Activated CD4-positive, alpha-beta T cell treated with anti-CD3 and anti-CD28 coated beads, Interleukin-2, amount 10 ng/mL, durations not matched to agents 7 days and 5 days (primary cell): ENCODE data around the gene INHBB. TPM values are rescaled to one million over a fixed set of nuclear protein-coding genes. Genes with fewer than 3 reads are reported as not detected.

Source experiments
- CTCF ChIA-PET: fragments of 350-600 bp; sonication (Branson Sonifier 250); formaldehyde crosslinking; loops from one replicate; lab custom pipeline; 2021; ENCODE audit warnings: antibody characterized with exemption; lab: Charles Lee
- POLR2A ChIA-PET: fragments of 350-600 bp; sonication (Branson Sonifier 250); formaldehyde crosslinking; loops from one replicate; lab custom pipeline; 2021; ENCODE audit warnings: antibody characterized with exemption; lab: Charles Lee
- DNase-seq: peaks from one replicate; pipeline ENCODE4 v3.0.0-alpha.2; 2020
- H3K27ac Mint-ChIP-seq: one replicate; pipeline ENCODE4 v1.8.0; 2021; ENCODE audit warnings: mild to moderate bottlenecking, moderate library complexity, mixed read lengths
- H3K27me3 Mint-ChIP-seq: one replicate; pipeline ENCODE4 v1.8.0; 2021; ENCODE audit warnings: mixed read lengths
- H3K36me3 Mint-ChIP-seq: one replicate; pipeline ENCODE4 v1.8.0; 2021; ENCODE audit warnings: low read depth, mixed read lengths
- H3K4me1 Mint-ChIP-seq: one replicate; pipeline ENCODE4 v1.8.0; 2021; ENCODE audit warnings: mixed read lengths
- H3K4me3 Mint-ChIP-seq: one replicate; pipeline ENCODE4 v1.8.0; 2021; ENCODE audit warnings: mild to moderate bottlenecking, moderate library complexity, mixed read lengths
- H3K9me3 Mint-ChIP-seq: one replicate; pipeline ENCODE4 v1.8.0; 2021; ENCODE audit warnings: mixed read lengths
- total RNA-seq, 2 experiments: library from RNA; stranded (reverse); gene quantifications; one replicate each; pipeline ENCODE4 v1.2.3, GENCODE V29; 2021

Gene INHBB
- total RNA-seq, 2 experiments from 2014 or later, result not detected

- H3K4me1 Mint-ChIP-seq, result no peaks in the 10 kb centered on the region
- H3K36me3 Mint-ChIP-seq, result no peaks in the 10 kb centered on the region
- H3K9me3 Mint-ChIP-seq, result no peaks in the 10 kb centered on the region
- DNase-seq, result no peak
- peaks cover 7% of the 10 kb centered on the region for H3K27me3 Mint-ChIP-seq
- POLR2A ChIA-PET, result no interaction called here
- CTCF ChIA-PET, result no interaction called here
- H3K4me3 Mint-ChIP-seq, result no peak overlapping the region
- no peak overlapping the region for H3K27ac Mint-ChIP-seq
Observed at GRCh38 chr2:120371969-120372625, 26.2 kb downstream of the INHBB start.

GRCh38 chr2:120372816-120373215, 26.9 kb downstream of the INHBB start:
- ChIA-PET POLR2A (no interaction called here), CTCF (no interaction called here)
- peaks cover 7% of the 10 kb centered on the region for H3K27me3 Mint-ChIP-seq
- H3K36me3 Mint-ChIP-seq, result no peaks in the 10 kb centered on the region
- H3K4me3 Mint-ChIP-seq, result no peak overlapping the region
- DNase-seq, result no peak
- no peaks in the 10 kb centered on the region for H3K4me1 Mint-ChIP-seq
- H3K9me3 Mint-ChIP-seq, result no peaks in the 10 kb centered on the region
- H3K27ac Mint-ChIP-seq, result no peak overlapping the region

- Mint-ChIP-seq H3K9me3 (no peaks in the 10 kb centered on the region), H3K4me3 (no peak overlapping the region), H3K36me3 (no peaks in the 10 kb centered on the region), H3K4me1 (no peaks in the 10 kb centered on the region), H3K27ac (no peak overlapping the region), H3K27me3 (peaks cover 7% of the 10 kb centered on the region)
- CTCF ChIA-PET, result no interaction called here
- DNase-seq, result no peak
- POLR2A ChIA-PET, result no interaction called here
Observed at GRCh38 chr2:120373424-120373823, 27.5 kb downstream of the INHBB start.

DNA sequence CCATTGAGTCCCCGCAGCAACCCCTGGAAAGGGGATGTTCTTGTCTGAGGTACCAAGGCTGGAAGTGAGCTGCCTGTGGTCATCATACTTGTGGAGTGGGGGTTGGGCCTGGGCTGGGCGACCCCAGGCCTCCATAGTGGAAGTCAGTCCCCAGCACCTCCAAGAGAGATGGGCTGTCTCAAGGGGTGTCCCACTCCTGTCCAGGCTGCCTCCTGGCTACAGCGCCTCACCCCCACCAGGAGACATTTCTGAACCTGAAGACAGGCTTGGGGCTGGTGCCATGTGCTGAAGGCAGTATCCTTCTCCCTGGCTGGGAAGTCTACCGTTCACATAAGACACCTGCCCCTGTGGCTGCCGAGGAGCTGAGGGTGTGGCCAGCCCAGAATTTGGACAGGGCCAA, 28.9 kb downstream of the INHBB start:
- no peak for DNase-seq
- no peaks in the 10 kb centered on the region for H3K9me3 Mint-ChIP-seq
- H3K27me3 Mint-ChIP-seq, result peaks cover 4% of the 10 kb centered on the region
- ChIA-PET POLR2A (no interaction called here), CTCF (no interaction called here)
- no peak overlapping the region for H3K4me3 Mint-ChIP-seq
- H3K36me3 Mint-ChIP-seq, result no peaks in the 10 kb centered on the region
- no peaks in the 10 kb centered on the region for H3K4me1 Mint-ChIP-seq
- no peak overlapping the region for H3K27ac Mint-ChIP-seq

DNA sequence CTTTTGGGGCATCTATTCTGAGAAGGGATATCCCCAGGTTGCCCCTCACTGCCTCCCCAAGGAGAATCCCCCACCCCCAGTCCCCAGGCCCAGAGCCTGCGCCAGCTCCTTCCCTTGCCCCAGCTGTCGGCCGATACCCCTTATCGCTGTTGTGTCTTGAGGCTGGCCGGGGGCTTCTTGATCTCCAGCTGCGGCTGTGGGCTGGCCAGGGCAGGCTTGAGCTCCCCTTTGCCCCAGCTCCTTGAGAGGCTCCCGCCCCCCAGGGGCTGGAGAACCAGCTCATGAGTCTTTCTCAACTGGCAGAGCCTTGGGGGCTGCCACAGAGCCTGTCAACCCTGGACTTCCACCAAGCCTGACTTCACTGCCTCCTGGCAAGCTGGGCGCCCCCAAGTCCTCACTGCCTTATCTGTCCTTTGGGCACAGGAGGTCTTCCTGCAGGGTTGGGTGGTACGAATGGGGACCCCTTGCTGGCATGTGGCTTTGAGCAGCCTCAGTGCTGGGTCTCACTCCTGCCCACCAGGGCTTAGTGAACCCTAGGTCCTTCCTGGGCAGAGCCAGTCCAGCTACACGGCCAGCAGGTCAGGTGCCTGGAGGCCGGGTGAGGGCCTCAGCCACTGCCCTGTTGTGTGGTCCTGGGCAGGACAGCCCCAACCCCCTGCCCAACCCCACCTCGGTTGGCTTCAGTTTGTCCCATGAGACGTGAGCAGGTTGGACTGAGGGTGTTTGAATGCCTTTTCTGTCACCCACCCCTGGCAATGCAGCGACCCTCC, 29.5 kb downstream of the INHBB start:
- Mint-ChIP-seq H3K4me1 (no peaks in the 10 kb centered on the region), H3K27me3 (peaks cover 4% of the 10 kb centered on the region), H3K9me3 (no peaks in the 10 kb centered on the region), H3K36me3 (no peaks in the 10 kb centered on the region), H3K27ac (no peak overlapping the region), H3K4me3 (no peak overlapping the region)
- no peak for DNase-seq
- POLR2A ChIA-PET, result no interaction called here
- CTCF ChIA-PET, result no interaction called here

DNA sequence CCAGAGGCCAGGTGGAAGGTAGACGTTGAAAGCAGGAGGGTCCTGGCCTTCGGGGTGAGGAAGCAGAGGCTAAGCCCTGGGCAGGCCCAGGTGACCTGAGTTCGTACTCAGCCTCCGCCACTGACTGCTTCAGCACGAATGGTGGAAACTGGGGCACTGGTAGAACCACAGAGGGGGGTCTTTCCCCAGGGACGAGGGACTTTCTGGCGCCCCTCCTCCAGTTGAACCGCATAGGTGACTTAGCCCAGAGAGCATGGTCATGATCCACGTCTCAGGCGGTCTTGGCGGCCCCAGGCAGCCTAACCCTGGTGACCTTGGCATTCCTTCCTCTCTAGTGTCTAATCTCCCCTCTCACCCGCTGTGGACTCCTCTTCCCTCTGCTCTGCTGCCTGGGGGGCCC, 30.2 kb downstream of the INHBB start:
- no peaks in the 10 kb centered on the region for H3K9me3 Mint-ChIP-seq
- no peak for DNase-seq
- peaks cover 2% of the 10 kb centered on the region for H3K27me3 Mint-ChIP-seq
- ChIA-PET CTCF (no interaction called here), POLR2A (no interaction called here)
- no peak overlapping the region for H3K4me3 Mint-ChIP-seq
- no peaks in the 10 kb centered on the region for H3K36me3 Mint-ChIP-seq
- H3K4me1 Mint-ChIP-seq, result no peaks in the 10 kb centered on the region
- no peak overlapping the region for H3K27ac Mint-ChIP-seq

DNA sequence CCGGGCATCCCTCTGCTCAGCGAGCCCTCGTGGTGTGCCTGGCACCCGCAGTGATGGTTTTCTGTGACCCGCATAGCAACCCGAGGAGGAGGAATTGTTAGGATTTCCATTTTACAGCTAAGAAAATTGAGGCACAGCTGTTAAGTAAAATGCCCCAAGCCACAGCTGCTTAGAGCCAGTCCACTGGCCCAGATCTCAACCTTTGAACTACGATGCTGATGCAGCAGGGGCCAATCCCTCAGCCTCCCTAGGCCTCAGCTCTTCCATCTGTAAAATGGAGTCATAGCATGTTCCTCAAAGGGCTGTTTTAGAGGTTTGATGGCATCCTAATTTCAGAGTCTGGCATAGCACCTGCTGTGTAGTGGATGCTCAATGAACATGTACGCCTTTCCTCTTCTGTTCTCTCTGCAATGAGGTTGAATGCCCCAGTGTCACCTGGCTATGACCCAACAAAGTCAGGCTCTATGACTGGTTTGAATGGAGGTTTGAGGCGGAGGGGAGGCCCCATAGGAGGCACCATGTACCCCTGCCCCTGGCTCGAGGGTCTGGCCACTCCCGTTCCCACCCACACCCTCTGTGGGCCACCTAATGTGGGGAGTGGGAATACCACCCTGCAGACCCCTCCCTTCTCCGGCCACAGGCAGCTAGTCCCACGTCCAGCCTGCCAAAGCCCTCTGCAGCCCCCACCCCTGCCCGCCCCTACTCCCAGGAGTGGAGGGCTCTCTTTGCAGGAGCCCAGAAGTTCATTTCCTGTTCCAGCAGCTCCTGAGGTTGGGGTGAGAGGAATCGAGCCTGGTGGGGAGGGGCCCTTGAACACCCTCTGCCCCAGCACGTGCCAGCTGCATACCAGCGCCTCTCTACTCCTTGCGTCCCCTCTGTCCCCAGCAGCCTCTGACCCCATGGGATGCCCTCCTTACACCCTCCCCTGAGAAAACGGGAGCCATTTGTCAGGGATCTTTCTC, 31.0 kb downstream of the INHBB start:
- Mint-ChIP-seq H3K4me3 (no peak overlapping the region), H3K36me3 (no peaks in the 10 kb centered on the region), H3K27ac (no peak overlapping the region), H3K27me3 (peaks cover 2% of the 10 kb centered on the region), H3K4me1 (no peaks in the 10 kb centered on the region), H3K9me3 (no peaks in the 10 kb centered on the region)
- POLR2A ChIA-PET, result no interaction called here
- no peak for DNase-seq
- CTCF ChIA-PET, result no interaction called here

DNA sequence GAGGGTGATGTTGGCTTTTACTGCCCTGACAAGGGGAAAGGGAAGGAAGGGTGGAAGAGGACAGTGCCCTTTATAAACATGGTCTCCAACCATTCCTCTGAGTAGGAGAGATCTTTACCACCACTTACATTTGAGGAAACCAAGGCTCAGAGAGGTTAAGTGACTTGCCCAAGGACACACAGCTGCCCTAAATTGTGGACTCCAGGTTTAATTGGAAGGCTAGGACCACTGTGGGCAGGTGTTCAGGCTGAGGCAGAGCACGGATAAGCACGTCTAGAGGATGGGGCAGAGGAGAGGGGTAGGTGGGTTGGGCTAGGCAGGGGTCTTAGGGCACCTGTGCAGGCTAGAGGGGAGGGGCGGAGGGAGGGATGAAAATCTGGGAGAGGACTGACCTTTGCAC, 32.7 kb downstream of the INHBB start:
- H3K4me3 Mint-ChIP-seq, result no peak overlapping the region
- no peaks in the 10 kb centered on the region for H3K9me3 Mint-ChIP-seq
- no peak for DNase-seq
- no peak overlapping the region for H3K27ac Mint-ChIP-seq
- no peaks in the 10 kb centered on the region for H3K4me1 Mint-ChIP-seq
- ChIA-PET CTCF (no interaction called here), POLR2A (no interaction called here)
- peaks cover 2% of the 10 kb centered on the region for H3K27me3 Mint-ChIP-seq
- no peaks in the 10 kb centered on the region for H3K36me3 Mint-ChIP-seq

- H3K27me3 Mint-ChIP-seq, result peaks cover 2% of the 10 kb centered on the region
- H3K9me3 Mint-ChIP-seq, result no peaks in the 10 kb centered on the region
- H3K4me1 Mint-ChIP-seq, result no peaks in the 10 kb centered on the region
- POLR2A ChIA-PET, result no interaction called here
- CTCF ChIA-PET, result interaction anchor here (0.8 kb wide), 1 partner anchor 12 kb away, joined by 3 read pairs; no protein-coding TSS in a partner anchor
- H3K27ac Mint-ChIP-seq, result no peak overlapping the region
- no peaks in the 10 kb centered on the region for H3K36me3 Mint-ChIP-seq
- no peak for DNase-seq
- H3K4me3 Mint-ChIP-seq, result no peak overlapping the region
Observed at GRCh38 chr2:120379916-120380893, 34.3 kb downstream of the INHBB start.

- DNase-seq, result no peak
- Mint-ChIP-seq H3K27me3 (peaks cover 2% of the 10 kb centered on the region), H3K9me3 (no peaks in the 10 kb centered on the region), H3K4me1 (no peaks in the 10 kb centered on the region), H3K36me3 (no peaks in the 10 kb centered on the region), H3K4me3 (no peak overlapping the region), H3K27ac (no peak overlapping the region)
- POLR2A ChIA-PET, result no interaction called here
- CTCF ChIA-PET, result no interaction called here
Observed at GRCh38 chr2:120381192-120381591, 35.3 kb downstream of the INHBB start.

GRCh38 chr2:120381661-120382060, 35.7 kb downstream of the INHBB start:
- Mint-ChIP-seq H3K36me3 (no peaks in the 10 kb centered on the region), H3K27me3 (peaks cover 2% of the 10 kb centered on the region), H3K4me1 (no peaks in the 10 kb centered on the region), H3K27ac (no peak overlapping the region), H3K9me3 (no peaks in the 10 kb centered on the region), H3K4me3 (no peak overlapping the region)
- CTCF ChIA-PET, result no interaction called here
- POLR2A ChIA-PET, result no interaction called here
- DNase-seq, result no peak

DNA sequence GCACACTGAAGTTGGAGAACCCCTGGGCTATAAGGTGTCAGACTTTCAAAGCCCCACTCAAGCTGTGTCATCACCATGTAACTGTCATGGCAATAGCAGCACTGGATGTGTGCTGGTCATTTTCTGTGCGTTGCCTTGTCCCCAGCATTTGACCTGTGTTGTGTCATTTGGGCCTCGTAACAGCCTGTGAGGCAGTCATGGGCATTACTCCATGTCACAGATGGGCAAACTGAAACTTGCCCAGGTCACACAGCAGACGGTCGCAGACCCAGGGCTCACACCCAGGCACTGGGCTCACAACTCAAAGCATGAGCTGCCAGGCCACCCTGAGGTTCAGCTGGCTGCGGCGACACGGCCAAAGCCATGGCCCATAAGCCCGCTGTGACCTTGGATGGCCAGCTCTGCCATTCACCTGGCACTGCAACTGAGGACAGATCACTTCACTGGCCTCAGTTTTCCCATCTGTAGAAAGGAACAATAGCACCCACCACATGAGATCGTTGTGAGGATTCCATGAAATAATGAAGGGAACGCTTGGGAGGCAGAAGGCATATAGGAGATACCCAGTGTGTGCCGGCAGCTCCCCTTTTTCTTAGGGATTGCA, 36.7 kb downstream of the INHBB start:
- H3K4me1 Mint-ChIP-seq, result no peaks in the 10 kb centered on the region
- H3K27me3 Mint-ChIP-seq, result peaks cover 2% of the 10 kb centered on the region
- H3K4me3 Mint-ChIP-seq, result no peak overlapping the region
- POLR2A ChIA-PET, result interaction anchor here (0.7 kb wide), 1 partner anchor 623 kb away, joined by 3 read pairs; the partner anchor contains the start of gene PTPN4
- no peaks in the 10 kb centered on the region for H3K36me3 Mint-ChIP-seq
- no peaks in the 10 kb centered on the region for H3K9me3 Mint-ChIP-seq
- DNase-seq, result no peak
- no peak overlapping the region for H3K27ac Mint-ChIP-seq
- CTCF ChIA-PET, result no interaction called here
